Subcutaneous abdominal adipose tissue (tissue), 5 donors: ENCODE data around the gene MAFF.
A peak's percentile ranks its signal among the peaks of the same experiment; 100 is the strongest.

Source experiments
- H3K27ac ChIP-seq: one replicate; pipeline ENCODE4 v1.7.0; 2013; ENCODE audit warnings: low read depth, mild to moderate bottlenecking, inconsistent platforms, low read length, moderate library complexity
- H3K27me3 ChIP-seq, 5 donors: one replicate each; pipeline ENCODE4 v1.7.0; 2013; ENCODE audit warnings: low read length in 5 of 5, inconsistent platforms in 1 of 5; ENCODE audit not compliant: control insufficient read depth in 5 of 5, insufficient read depth in 4 of 5
- H3K36me3 ChIP-seq, 5 donors: one replicate each; pipeline ENCODE4 v1.7.0; 2013; ENCODE audit warnings: low read length in 5 of 5; ENCODE audit not compliant: control insufficient read depth in 5 of 5, insufficient read depth in 5 of 5
- H3K4me1 ChIP-seq, 5 donors: one replicate each; pipeline ENCODE4 v1.7.0; 2013; ENCODE audit warnings: low read length in 5 of 5, mild to moderate bottlenecking in 3 of 5, moderate library complexity in 1 of 5; ENCODE audit not compliant: control insufficient read depth in 5 of 5, insufficient read depth in 5 of 5
- H3K4me3 ChIP-seq, 5 donors: one replicate each; pipeline ENCODE4 v1.7.0; 2013; ENCODE audit warnings: low read length in 5 of 5, low read depth in 1 of 5
- H3K9ac ChIP-seq, 5 donors: one replicate each; pipeline ENCODE4 v1.7.0; 2013; ENCODE audit warnings: low read length in 5 of 5, mild to moderate bottlenecking in 4 of 5, moderate library complexity in 3 of 5
- H3K9me3 ChIP-seq, 5 donors: one replicate each; pipeline ENCODE4 v1.7.0; 2013; ENCODE audit warnings: low read length in 5 of 5; ENCODE audit not compliant: control insufficient read depth in 5 of 5
- donor health status: healthy.
- donor health status: healthy.
- donor health status: healthy.
- donor health status: healthy.
- donor health status: healthy.

MAFF gene

GRCh38 chr22:38221908-38222796 is 20.4 kb downstream of the MAFF start:
- Histone ChIP-seq H3K4me3 (no peak overlapping the region), H3K27me3 (no peaks in the 10 kb centered on the region), H3K27ac (peak overlapping the region; percentile 16), H3K9ac (no peak overlapping the region), H3K9me3 (no peaks in the 10 kb centered on the region), H3K36me3 (peaks cover 0 to 60% (median 51%) of the 10 kb centered on the region in 5 donors), H3K4me1 (peaks cover 3 to 60% (median 54%) of the 10 kb centered on the region in 5 donors)

GRCh38 chr22:38222797-38223119 is 21.0 kb downstream of the MAFF start:
- Histone ChIP-seq H3K36me3 (peaks cover 0 to 66% (median 55%) of the 10 kb centered on the region in 5 donors), H3K27ac (peak overlapping the region; percentile 16), H3K4me3 (no peak overlapping the region)

GRCh38 chr22:38223289-38223960 is 21.6 kb downstream of the MAFF start:
- Histone ChIP-seq H3K4me3 (no peak overlapping the region), H3K27ac (peak overlapping the region; percentile 16), H3K9ac (peak overlapping the region in 1 of 5 donors; percentile 9), H3K4me1 (peaks cover 5 to 65% (median 56%) of the 10 kb centered on the region in 5 donors), H3K9me3 (no peaks in the 10 kb centered on the region), H3K36me3 (peaks cover 0 to 72% (median 60%) of the 10 kb centered on the region in 5 donors), H3K27me3 (no peaks in the 10 kb centered on the region)

More at GRCh38 chr22:38222797-38223119, 21.0 kb downstream of the MAFF start:
- Histone ChIP-seq H3K9ac (no peak overlapping the region), H3K9me3 (no peaks in the 10 kb centered on the region), H3K4me1 (peaks cover 3 to 65% (median 56%) of the 10 kb centered on the region in 5 donors), H3K27me3 (no peaks in the 10 kb centered on the region)

GRCh38 chr22:38226853-38227649 is 25.3 kb downstream of the MAFF start:
- H3K9me3 ChIP-seq, result no peaks in the 10 kb centered on the region
- no peak overlapping the region for H3K4me3 ChIP-seq
- H3K27ac ChIP-seq, result no peak overlapping the region
- peaks cover 0 to 79% (median 62%) of the 10 kb centered on the region in 5 donors for H3K36me3 ChIP-seq
- H3K27me3 ChIP-seq, result no peaks in the 10 kb centered on the region
- H3K9ac ChIP-seq, result no peak overlapping the region
- H3K4me1 ChIP-seq, result peaks cover 10 to 59% (median 50%) of the 10 kb centered on the region in 5 donors

- peak overlapping the region; percentile 92 for H3K27ac ChIP-seq
- peaks cover 18 to 59% (median 51%) of the 10 kb centered on the region in 5 donors for H3K4me1 ChIP-seq
- no peaks in the 10 kb centered on the region for H3K9me3 ChIP-seq
- no peak overlapping the region for H3K4me3 ChIP-seq
- H3K27me3 ChIP-seq, result no peaks in the 10 kb centered on the region
- H3K9ac ChIP-seq, result peak overlapping the region in 2 of 5 donors; percentile 28 to 57
- H3K36me3 ChIP-seq, result peaks cover 0 to 84% (median 69%) of the 10 kb centered on the region in 5 donors
Observed at GRCh38 chr22:38228326-38228872, 26.6 kb downstream of the MAFF start.

GRCh38 chr22:38228873-38229740 is 27.3 kb downstream of the MAFF start:
- Histone ChIP-seq H3K36me3 (peaks cover 0 to 82% (median 67%) of the 10 kb centered on the region in 5 donors), H3K4me1 (peaks cover 20 to 62% (median 53%) of the 10 kb centered on the region in 5 donors), H3K27me3 (no peaks in the 10 kb centered on the region), H3K9me3 (no peaks in the 10 kb centered on the region), H3K4me3 (no peak overlapping the region), H3K9ac (peak overlapping the region in 3 of 5 donors; percentile 21 to 57 (median 28)), H3K27ac (peak overlapping the region; percentile 92)

- no peak overlapping the region for H3K4me3 ChIP-seq
- H3K27me3 ChIP-seq, result no peaks in the 10 kb centered on the region
- peak overlapping the region in 1 of 5 donors; percentile 2 for H3K9ac ChIP-seq
- peak overlapping the region; percentile 71 for H3K27ac ChIP-seq
- H3K9me3 ChIP-seq, result no peaks in the 10 kb centered on the region
- H3K4me1 ChIP-seq, result peaks cover 23 to 73% (median 65%) of the 10 kb centered on the region in 5 donors
- peaks cover 0 to 83% (median 67%) of the 10 kb centered on the region in 5 donors for H3K36me3 ChIP-seq
Observed at GRCh38 chr22:38230108-38230825, 28.5 kb downstream of the MAFF start.

GRCh38 chr22:38230916-38231315 is 29.1 kb downstream of the MAFF start:
- Histone ChIP-seq H3K9ac (peak overlapping the region in 1 of 5 donors; percentile 2), H3K9me3 (no peaks in the 10 kb centered on the region), H3K27me3 (no peaks in the 10 kb centered on the region), H3K27ac (peak overlapping the region; percentile 71), H3K4me3 (no peak overlapping the region), H3K4me1 (peaks cover 23 to 80% (median 71%) of the 10 kb centered on the region in 5 donors), H3K36me3 (peaks cover 0 to 81% (median 61%) of the 10 kb centered on the region in 5 donors)
